CD14-positive monocyte (primary cell): ENCODE measurements around the gene PCDHGC5. TPM values are rescaled to one million over a fixed set of nuclear protein-coding genes. Genes with fewer than 3 reads are reported as not detected.

Source experiments
- DNase-seq, 3 donors: peaks; one replicate each; pipeline ENCODE4 v3.0.0-alpha.2; 2011 to 2022
- H2AFZ ChIP-seq: 2 replicates; pipeline ENCODE4 v1.6.0; 2012; ENCODE audit warnings: mild to moderate bottlenecking, low read depth, low read length, inconsistent platforms; ENCODE audit not compliant: insufficient read depth, poor library complexity, severe bottlenecking
- H3K27ac ChIP-seq, 2 donors: 1 replicate in 1 of 2; 2 replicates in 1 of 2; pipeline ENCODE4 v1.5.1; 2012 to 2013; ENCODE audit warnings: low read length in 2 of 2, control low read depth in 1 of 2, inconsistent platforms in 1 of 2, low read depth in 1 of 2, mild to moderate bottlenecking in 1 of 2
- H3K27me3 ChIP-seq, 2 donors: one replicate each; pipeline versions ENCODE4 v1.6.0 to v1.6.1; 2011 to 2013; ENCODE audit warnings: low read length in 2 of 2; ENCODE audit not compliant: control insufficient read depth in 2 of 2, insufficient read depth in 2 of 2
- H3K36me3 ChIP-seq, 2 donors: replicated peaks in 1 of 2; 1 replicate in 1 of 2; 2 replicates in 1 of 2; pipeline versions ENCODE4 v1.5.1 to v1.6.1; 2012 to 2013; ENCODE audit warnings: low read length in 2 of 2, control low read depth in 1 of 2, inconsistent platforms in 1 of 2, mild to moderate bottlenecking in 1 of 2; ENCODE audit not compliant: insufficient read depth in 2 of 2, control insufficient read depth in 1 of 2
- H3K4me1 ChIP-seq, 2 donors: 1 replicate in 1 of 2; 2 replicates in 1 of 2; pipeline versions ENCODE4 v1.5.1 to v1.6.1; 2012 to 2013; ENCODE audit warnings: low read length in 2 of 2, control low read depth in 1 of 2, inconsistent platforms in 1 of 2, mild to moderate bottlenecking in 1 of 2, moderate library complexity in 1 of 2; ENCODE audit not compliant: insufficient read depth in 2 of 2, control insufficient read depth in 1 of 2
- H3K4me2 ChIP-seq: replicated peaks from 2 replicates; pipeline ENCODE3; 2012; ENCODE audit warnings: low read length, moderate library complexity, mild to moderate bottlenecking; ENCODE audit not compliant: poor library complexity, severe bottlenecking; ENCODE audit errors: extremely low read depth
- H3K4me3 ChIP-seq, 3 experiments: fragments of 200-600 bp in 1 of 3; sonication (generic) in 1 of 3; replicated peaks in 1 of 3; 1 replicate in 2 of 3; 2 replicates in 1 of 3; pipeline ENCODE4 v1.5.1; 2011 to 2013; ENCODE audit warnings: low read length in 3 of 3, mild to moderate bottlenecking in 3 of 3, control low read depth in 2 of 3, low read depth in 2 of 3, inconsistent platforms in 1 of 3, moderate library complexity in 1 of 3
- H3K79me2 ChIP-seq: 2 replicates; pipeline ENCODE4 v1.6.0; 2012; ENCODE audit warnings: mild to moderate bottlenecking, control low read depth, inconsistent platforms, low read length, moderate library complexity; ENCODE audit not compliant: insufficient read depth
- H3K9ac ChIP-seq: 2 replicates; pipeline ENCODE4 v1.6.0; 2017; ENCODE audit warnings: low read length, mild to moderate bottlenecking; ENCODE audit not compliant: insufficient read depth, poor library complexity, severe bottlenecking
- H3K9me3 ChIP-seq, 2 donors: replicated peaks in 1 of 2; 1 replicate in 1 of 2; 2 replicates in 1 of 2; pipeline versions ENCODE4 v1.5.1 to v1.6.1; 2012 to 2013; ENCODE audit warnings: low read length in 2 of 2, control low read depth in 1 of 2; ENCODE audit not compliant: control insufficient read depth in 1 of 2, insufficient read depth in 1 of 2
- H4K20me1 ChIP-seq: 2 replicates; pipeline ENCODE4 v1.6.0; 2012; ENCODE audit warnings: mild to moderate bottlenecking, low read length, control low read depth, moderate library complexity; ENCODE audit not compliant: insufficient read depth
- H3K27ac Mint-ChIP-seq, 7 donors: one replicate each; pipeline ENCODE4 v1.8.0; 2020; ENCODE audit warnings: mild to moderate bottlenecking in 7 of 7, mixed read lengths in 7 of 7, moderate library complexity in 6 of 7, inconsistent platforms in 2 of 7
- H3K27me3 Mint-ChIP-seq, 3 donors: one replicate each; pipeline ENCODE4 v1.8.0; 2021 to 2022; ENCODE audit warnings: low read depth in 3 of 3, mild to moderate bottlenecking in 3 of 3, mixed read lengths in 3 of 3, moderate library complexity in 3 of 3, inconsistent platforms in 1 of 3
- H3K36me3 Mint-ChIP-seq, 2 donors: one replicate each; pipeline ENCODE4 v1.8.0; 2020; ENCODE audit warnings: mixed read lengths in 2 of 2, inconsistent platforms in 1 of 2, mild to moderate bottlenecking in 1 of 2
- H3K4me1 Mint-ChIP-seq: one replicate; pipeline ENCODE4 v1.8.0; 2020; ENCODE audit warnings: mild to moderate bottlenecking, mixed read lengths
- H3K4me3 Mint-ChIP-seq, 2 donors: one replicate each; pipeline ENCODE4 v1.8.0; 2020; ENCODE audit warnings: mild to moderate bottlenecking in 2 of 2, mixed read lengths in 2 of 2, moderate library complexity in 1 of 2
- H3K9me3 Mint-ChIP-seq, 7 donors: one replicate each; pipeline ENCODE4 v1.8.0; 2020 to 2022; ENCODE audit warnings: mixed read lengths in 7 of 7, mild to moderate bottlenecking in 6 of 7, moderate library complexity in 6 of 7, inconsistent platforms in 2 of 7
- CTCF ChIP-seq: fragments of 200-600 bp; IDR thresholded peaks from one replicate; pipeline ENCODE4 v1.8.0; 2022; ENCODE audit warnings: antibody characterized with exemption, mild to moderate bottlenecking
- WGBS: methylation state at CpG from one replicate; pipeline ENCODE4 v1.1.5; 2013; ENCODE audit warnings: missing lambda C conversion rate; ENCODE audit not compliant: insufficient coverage; 5-methylcytosine and 5-hydroxymethylcytosine counted together
- intact Hi-C, 2 donors: fragments of 100-400 bp; cut with micrococcal nuclease; formaldehyde crosslinking; loops; one replicate each; pipeline versions ENCODE4 v1.15.0 to v1.15.1; 2023
- polyA plus RNA-seq, 3 donors: library from polyadenylated mRNA; depleted of rRNA in 1 of 3; unstranded in 2 of 3; stranded (reverse) in 1 of 3; fragments of 300-500 nt in 2 of 3; fragments of >200 nt in 1 of 3; fragmentation: Illumina TruSeq in 2 of 3; gene quantifications; 1 replicate in 2 of 3; 2 replicates in 1 of 3; pipeline ENCODE4 v1.2.3, GENCODE V29; 2012 to 2021

The PCDHGC5 gene
- polyA plus RNA-seq, 3 donors: not detected

DNA sequence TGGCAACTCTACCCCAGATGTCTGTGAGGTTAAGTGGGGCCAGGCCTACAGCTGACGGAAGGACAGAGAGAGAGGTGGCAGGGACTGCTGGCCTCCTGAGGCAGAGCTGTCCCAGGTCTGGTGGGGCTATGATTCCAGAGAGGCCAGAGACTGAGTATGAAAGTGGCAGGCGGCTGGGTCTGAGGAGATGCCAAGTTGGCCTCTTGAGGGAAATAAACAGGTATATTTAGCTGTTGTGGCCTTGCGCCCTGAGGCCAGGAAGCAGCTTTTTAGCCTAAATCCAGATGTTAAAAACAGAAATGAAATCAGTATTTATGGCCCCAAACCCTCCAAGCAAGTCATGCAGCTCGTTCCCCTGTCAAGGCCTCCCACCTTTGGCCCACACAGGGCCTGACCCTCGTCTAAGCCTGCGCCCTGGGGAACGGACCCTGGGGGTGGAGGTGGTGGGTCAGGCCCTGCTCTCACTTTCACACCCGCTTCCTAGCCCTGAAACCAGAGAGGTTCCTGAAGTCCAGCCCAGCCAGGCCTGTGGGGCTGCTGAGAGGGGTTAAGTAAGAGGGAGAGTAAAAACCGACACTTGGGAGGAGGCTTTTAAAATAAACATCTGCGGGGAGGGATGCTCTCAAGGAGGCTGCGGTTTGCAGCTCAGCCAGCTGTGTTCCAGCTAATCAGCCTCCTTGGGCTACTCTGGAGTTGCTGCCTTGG is 18.7 kb downstream of the PCDHGC5 start:
- H3K4me3 ChIP-seq: no peak overlapping the region
- no peaks in the 10 kb centered on the region for H3K36me3 ChIP-seq
- no peak overlapping the region for H3K27ac ChIP-seq
- DNase-seq: no peak
- no peak overlapping the region for H3K4me3 Mint-ChIP-seq
- no peak overlapping the region for H2AFZ ChIP-seq
- H3K9me3 Mint-ChIP-seq: peaks cover 0 to 5% (median 0%) of the 10 kb centered on the region in 7 donors
- H3K9me3 ChIP-seq: no peaks in the 10 kb centered on the region
- H3K9ac ChIP-seq: no peak overlapping the region
- intact Hi-C loops: no loop called here
- peaks cover 6% of the 10 kb centered on the region in 2 donors for H3K36me3 Mint-ChIP-seq
- WGBS: 67% methylated on average over 6 of the region's 11 CpGs
- H3K27ac Mint-ChIP-seq: peak overlapping the region in 1 of 7 donors; percentile 87
- peaks cover 14 to 20% of the 10 kb centered on the region in 2 donors for H3K4me1 ChIP-seq
- H3K4me2 ChIP-seq: no peak overlapping the region
- H3K4me1 Mint-ChIP-seq: peaks cover 18% of the 10 kb centered on the region
- peaks cover 5 to 31% (median 17%) of the 10 kb centered on the region in 3 donors for H3K27me3 Mint-ChIP-seq
- H4K20me1 ChIP-seq: peaks cover 4% of the 10 kb centered on the region
- H3K27me3 ChIP-seq: peaks cover 0 to 5% of the 10 kb centered on the region in 2 donors
- H3K79me2 ChIP-seq: no peaks in the 10 kb centered on the region
- TF ChIP-seq CTCF: no peak

- intact Hi-C loops: no loop called here
- no peak overlapping the region for H3K9ac ChIP-seq
- no peaks in the 10 kb centered on the region for H3K9me3 ChIP-seq
- Mint-ChIP-seq H3K27ac (peak overlapping the region in 1 of 7 donors; percentile 58), H3K4me1 (peaks cover 26% of the 10 kb centered on the region), H3K9me3 (peaks cover 0 to 5% (median 0%) of the 10 kb centered on the region in 7 donors), H3K27me3 (peaks cover 5 to 37% (median 16%) of the 10 kb centered on the region in 3 donors), H3K36me3 (peaks cover 6 to 9% of the 10 kb centered on the region in 2 donors), H3K4me3 (no peak overlapping the region)
- TF ChIP-seq CTCF: no peak
- H2AFZ ChIP-seq: no peak overlapping the region
- peaks cover 0 to 7% of the 10 kb centered on the region in 2 donors for H3K27me3 ChIP-seq
- H4K20me1 ChIP-seq: peaks cover 8% of the 10 kb centered on the region
- no peaks in the 10 kb centered on the region for H3K79me2 ChIP-seq
- H3K4me2 ChIP-seq: peak overlapping the region; percentile 54
- no peak overlapping the region for H3K27ac ChIP-seq
- no peak overlapping the region for H3K4me3 ChIP-seq
- H3K4me1 ChIP-seq: peaks cover 23 to 29% of the 10 kb centered on the region in 2 donors
- no peaks in the 10 kb centered on the region for H3K36me3 ChIP-seq
- 40% methylated on average over 7 of the region's 9 CpGs for WGBS
- DNase-seq: no peak
Observed at GRCh38 chr5:141508440-141508797, 19.5 kb downstream of the PCDHGC5 start.
